ENCODE data around the gene PIK3CG.
"Not testable (repeated sequence)": the region's sequence is repeated elsewhere in the genome, so short reads cannot be mapped to it uniquely, and the experiment has no call there.

PIK3CG gene

GRCh38 chr7:106888204-106888603 lies 23.1 kb downstream of the PIK3CG start:
- DNase-seq: no peak

- DNase-seq: no peak
These were observed 25.9 kb downstream of the PIK3CG start for GRCh38 chr7:106890952-106891351.

- DNase-seq: no peak
These were observed 26.7 kb downstream of the PIK3CG start for GRCh38 chr7:106891548-106892410.

GRCh38 chr7:106893591-106893990 lies 28.5 kb downstream of the PIK3CG start:
- no peak for DNase-seq

GRCh38 chr7:106895246-106895864 lies 30.3 kb downstream of the PIK3CG start:
- DNase-seq: no peak

GRCh38 chr7:106896231-106896630 lies 31.1 kb downstream of the PIK3CG start:
- no peak for DNase-seq

- not testable (repeated sequence) for DNase-seq
These were observed 32.5 kb downstream of the PIK3CG start for GRCh38 chr7:106897553-106897952.

- DNase-seq: not testable (repeated sequence)
These were observed 33.9 kb downstream of the PIK3CG start for GRCh38 chr7:106898967-106899366.

- no peak for DNase-seq
These were observed 36.9 kb downstream of the PIK3CG start for GRCh38 chr7:106901828-106902441.

- DNase-seq: no peak
These were observed 40.7 kb downstream of the PIK3CG start for GRCh38 chr7:106905734-106906133.

GRCh38 chr7:106911959-106912358 lies 46.9 kb downstream of the PIK3CG start:
- DNase-seq: no peak

GRCh38 chr7:106914018-106914607 lies 49.0 kb downstream of the PIK3CG start:
- DNase-seq: no peak

- DNase-seq: no peak
These were observed 50.3 kb downstream of the PIK3CG start for GRCh38 chr7:106915407-106915806.

- DNase-seq: no peak
These were observed 50.8 kb downstream of the PIK3CG start for GRCh38 chr7:106915873-106916272.

GRCh38 chr7:106916679-106917078 lies 51.6 kb downstream of the PIK3CG start:
- DNase-seq: no peak

- DNase-seq: no peak
These were observed 53.9 kb downstream of the PIK3CG start for GRCh38 chr7:106918991-106919390.

- DNase-seq: not testable (repeated sequence)
These were observed 59.4 kb downstream of the PIK3CG start for GRCh38 chr7:106924468-106924867.

- no peak for DNase-seq
These were observed 61.8 kb downstream of the PIK3CG start for GRCh38 chr7:106926892-106927291.

- no peak for DNase-seq
These were observed 62.5 kb downstream of the PIK3CG start for GRCh38 chr7:106927536-106927935.

GRCh38 chr7:106929616-106930015 lies 64.5 kb downstream of the PIK3CG start:
- DNase-seq: not testable (repeated sequence)

GRCh38 chr7:106936236-106936635 lies 71.2 kb downstream of the PIK3CG start:
- no peak for DNase-seq

- DNase-seq: not testable (repeated sequence)
These were observed 73.0 kb downstream of the PIK3CG start for GRCh38 chr7:106938122-106938521.

GRCh38 chr7:106938803-106939202 lies 73.7 kb downstream of the PIK3CG start:
- no peak for DNase-seq

Data from 8988T (cell line).